NCI-H2196 treated with DMSO at 0.1 percent for 48 hours (cell line): Measurements from ENCODE around the gene TIE1.

ENCODE experiments used
- DNase-seq: peaks from one replicate; lab custom pipeline; 2025; ENCODE audit not compliant: unreplicated experiment; lab: John Stamatoyannopoulos, UW

The TIE1 gene

GRCh38 chr1:43292679-43293078 lies 8.1 kb upstream of the TIE1 start:
- no peak for DNase-seq

DNA sequence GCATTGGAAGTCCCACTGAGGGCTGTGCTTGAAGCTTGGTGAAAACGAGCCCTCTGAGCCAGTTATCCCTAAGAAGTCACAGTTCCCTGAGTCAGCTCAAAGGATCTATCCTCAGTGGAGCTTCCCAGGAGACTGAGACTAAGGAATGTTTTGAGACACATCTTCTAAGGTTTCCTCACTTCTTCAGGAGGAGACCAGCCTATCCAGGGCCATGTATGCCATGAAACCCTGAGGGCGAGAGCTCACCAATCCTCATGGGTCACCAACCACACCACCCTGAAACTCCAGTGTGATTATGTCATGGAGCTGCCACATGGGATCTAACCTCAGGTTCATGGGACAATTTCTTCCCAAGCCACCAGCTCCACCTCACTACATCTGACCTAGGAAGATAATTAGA lies 7.6 kb upstream of the TIE1 start:
- no peak for DNase-seq

GRCh38 chr1:43293896-43294760 lies 6.7 kb upstream of the TIE1 start:
- DNase-seq, result no peak

DNA sequence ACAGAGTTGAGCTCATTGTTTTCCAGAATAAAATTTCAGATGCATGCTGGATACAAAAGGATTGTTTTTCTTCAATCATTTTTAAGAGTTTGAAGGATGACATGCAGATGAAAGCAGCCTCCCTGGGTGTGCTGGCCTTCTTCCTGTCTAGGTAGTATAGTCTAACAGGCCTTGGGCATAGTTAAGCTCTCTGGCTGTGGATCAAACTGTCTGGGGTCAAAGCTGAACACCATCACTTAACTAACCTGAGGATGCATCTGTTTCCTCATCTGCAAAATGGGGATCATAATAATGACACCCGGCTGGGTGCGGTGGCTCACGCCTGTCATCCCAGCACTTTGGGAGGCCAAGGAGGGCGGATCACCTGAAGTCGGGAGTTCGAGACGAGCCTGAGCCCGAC lies 6.0 kb upstream of the TIE1 start:
- DNase-seq, result no peak

DNA sequence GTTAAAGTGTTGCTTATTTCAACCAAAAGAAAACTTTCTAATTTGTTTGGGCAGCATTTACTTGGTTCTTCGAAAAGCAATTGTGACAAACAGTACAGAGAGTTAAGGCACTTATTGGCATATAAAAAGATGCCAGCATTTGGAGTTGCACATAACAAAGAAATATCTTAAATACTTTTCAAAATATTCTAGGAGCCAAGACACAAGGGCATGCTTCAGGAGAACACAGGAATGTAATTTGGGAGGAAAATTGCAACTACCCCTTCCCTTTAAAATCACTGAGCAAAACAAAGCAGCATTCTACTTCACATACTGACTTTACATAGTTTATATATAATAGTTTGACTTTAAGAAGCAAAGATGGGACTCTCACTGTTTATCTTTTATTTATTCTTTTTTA lies 4.6 kb upstream of the TIE1 start:
- DNase-seq, result no peak

DNA sequence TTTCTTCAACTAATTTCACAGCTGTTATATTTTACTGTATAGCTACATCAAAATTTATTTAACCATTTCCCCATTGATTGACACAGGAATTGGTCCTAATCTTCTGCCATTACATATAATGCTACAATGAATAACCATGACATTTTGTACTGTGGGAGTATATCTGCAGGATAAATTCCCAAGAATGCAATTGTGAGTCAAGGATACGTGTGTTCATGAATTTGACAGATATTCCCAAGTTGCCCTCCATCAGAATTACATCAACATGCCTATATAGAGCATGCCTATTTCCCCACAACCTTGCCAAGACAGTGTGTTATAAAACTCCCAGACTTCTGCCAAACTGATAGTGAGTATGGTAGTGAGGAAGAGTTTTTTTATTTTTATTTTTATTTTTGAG lies 2.7 kb upstream of the TIE1 start:
- DNase-seq, result no peak

GRCh38 chr1:43299101-43299500 lies 1.7 kb upstream of the TIE1 start:
- DNase-seq, result no peak

DNA sequence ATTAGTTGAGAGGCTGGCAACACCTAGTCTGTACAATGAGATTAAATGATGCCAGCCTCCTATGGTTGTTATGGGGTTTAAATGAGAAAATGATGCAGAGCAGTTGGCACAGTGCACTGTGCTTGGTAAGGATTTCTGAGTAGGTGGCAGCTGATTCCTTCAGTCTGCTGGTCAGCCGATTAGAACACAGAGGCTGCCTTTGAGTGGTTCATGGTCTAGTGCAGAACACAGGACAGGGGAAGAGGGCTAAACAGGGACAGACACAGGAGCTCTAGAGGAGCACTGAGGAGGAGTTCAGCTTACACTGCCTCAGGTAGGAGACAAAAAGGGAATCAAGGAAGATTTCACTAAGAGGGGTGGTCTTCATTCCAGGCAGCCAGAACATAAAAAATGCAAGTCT lies 1.4 kb downstream of the TIE1 start:
- DNase-seq, result no peak

DNA sequence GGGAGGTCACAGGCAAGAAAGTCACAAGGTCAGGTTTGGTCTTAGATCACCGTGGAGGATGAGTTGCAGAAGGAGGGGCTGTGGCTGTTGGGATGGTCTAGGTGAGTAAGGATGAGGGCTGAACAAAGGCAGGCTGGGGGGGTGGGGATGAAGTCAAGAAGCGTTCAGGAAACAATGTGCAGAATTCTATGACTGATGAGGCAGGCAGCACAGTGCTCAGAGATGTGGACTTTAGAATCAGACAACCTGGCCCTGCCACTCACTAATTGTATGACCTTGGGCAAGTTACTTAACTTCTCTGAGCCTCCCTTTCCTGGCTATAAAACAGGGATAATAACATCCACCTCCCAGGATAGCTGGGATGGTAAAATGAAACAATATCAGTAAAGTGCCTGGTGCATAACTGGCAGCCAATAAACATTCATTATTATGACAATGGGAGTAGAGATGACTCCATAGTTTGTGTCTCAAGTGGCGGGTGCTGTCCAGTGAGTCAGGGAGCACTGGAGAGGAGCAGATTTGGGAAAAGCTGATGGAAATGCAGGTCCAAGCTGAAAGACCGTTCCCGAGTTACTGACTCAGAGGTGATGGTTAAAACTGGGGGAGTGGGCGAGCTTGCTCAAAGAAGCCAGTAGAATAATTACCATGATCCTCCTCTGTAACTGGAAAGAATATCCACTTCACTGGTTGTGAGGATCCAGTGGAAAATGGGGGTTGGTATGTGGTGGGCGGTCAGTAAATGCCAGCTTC lies 2.1 kb downstream of the TIE1 start:
- DNase-seq, result no peak

DNA sequence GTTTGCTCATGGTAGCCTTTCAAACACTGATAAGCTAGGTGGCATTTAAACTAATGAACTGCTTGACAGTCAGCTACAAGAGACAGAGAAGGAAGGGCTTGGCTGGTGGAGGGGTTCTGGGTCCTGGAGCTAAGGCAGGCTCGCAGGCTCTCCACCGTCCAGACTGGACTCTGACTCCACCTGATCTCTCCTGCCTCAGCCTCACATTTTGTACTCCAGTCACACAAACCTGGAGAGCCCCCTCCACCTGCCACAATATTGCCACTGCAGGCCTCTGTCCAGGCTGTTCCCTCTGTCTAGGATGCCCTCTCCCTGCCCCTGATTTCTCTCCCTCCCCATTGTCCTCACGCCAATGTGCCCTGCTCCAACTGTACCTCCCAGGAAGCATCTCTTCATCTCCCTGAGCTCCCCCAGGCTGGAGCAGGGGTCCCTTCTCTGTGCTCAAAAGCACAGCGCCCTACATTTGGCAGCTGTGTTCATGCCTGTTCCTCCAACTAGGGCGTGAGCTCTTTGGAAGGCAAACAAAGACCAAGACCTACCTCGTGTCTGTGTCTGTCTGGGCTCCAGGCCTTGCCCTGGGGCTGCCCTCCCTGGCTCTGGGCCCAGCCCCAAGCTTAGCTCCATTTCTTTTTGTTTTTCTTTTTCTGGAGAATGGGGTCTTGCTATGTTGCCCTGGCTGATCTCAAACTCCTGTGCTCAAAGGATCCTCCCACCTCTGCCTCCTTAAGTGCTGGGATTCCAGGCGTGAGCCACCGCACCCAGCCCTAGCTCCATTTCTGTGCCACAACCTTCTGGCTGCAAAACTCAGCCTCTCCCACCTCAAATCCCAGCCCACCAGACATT lies 2.9 kb downstream of the TIE1 start:
- no peak for DNase-seq

DNA sequence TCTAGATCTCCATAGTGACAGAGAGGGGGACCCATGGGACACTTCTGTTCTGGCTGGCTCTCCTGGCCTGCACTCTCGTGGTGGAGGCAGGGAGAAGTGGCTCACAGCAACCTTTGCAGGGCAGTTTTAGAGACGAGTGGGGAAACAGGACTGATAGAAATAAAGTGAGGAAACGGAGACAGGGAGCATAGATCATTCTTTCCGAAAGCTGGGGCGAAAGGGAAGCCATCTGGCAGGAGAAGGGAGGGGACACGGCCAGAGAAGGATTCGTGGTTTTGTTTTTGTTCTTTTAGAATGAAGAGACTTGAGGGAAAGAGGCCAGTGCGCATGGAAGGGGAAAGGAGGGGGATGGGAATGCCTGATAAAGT lies 3.5 kb downstream of the TIE1 start:
- DNase-seq, result no peak

DNA sequence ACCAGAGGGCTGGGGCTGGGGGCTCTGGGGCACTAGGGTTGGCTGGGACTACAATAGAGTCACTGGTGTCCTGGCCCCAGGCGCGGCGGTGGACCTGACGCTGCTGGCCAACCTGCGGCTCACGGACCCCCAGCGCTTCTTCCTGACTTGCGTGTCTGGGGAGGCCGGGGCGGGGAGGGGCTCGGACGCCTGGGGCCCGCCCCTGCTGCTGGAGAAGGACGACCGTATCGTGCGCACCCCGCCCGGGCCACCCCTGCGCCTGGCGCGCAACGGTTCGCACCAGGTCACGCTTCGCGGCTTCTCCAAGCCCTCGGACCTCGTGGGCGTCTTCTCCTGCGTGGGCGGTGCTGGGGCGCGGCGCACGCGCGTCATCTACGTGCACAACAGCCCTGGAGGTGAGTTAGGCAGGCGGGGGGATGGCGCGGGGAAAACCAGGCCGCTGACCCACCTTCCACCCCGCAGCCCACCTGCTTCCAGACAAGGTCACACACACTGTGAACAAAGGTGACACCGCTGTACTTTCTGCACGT lies 4.1 kb downstream of the TIE1 start:
- DNase-seq, result no peak

GRCh38 chr1:43305461-43305860 lies 4.7 kb downstream of the TIE1 start:
- DNase-seq, result no peak

- DNase-seq, result no peak
Observed at GRCh38 chr1:43305926-43306687, 5.3 kb downstream of the TIE1 start.

- no peak for DNase-seq
Observed at GRCh38 chr1:43306688-43307457, 6.1 kb downstream of the TIE1 start.

DNA sequence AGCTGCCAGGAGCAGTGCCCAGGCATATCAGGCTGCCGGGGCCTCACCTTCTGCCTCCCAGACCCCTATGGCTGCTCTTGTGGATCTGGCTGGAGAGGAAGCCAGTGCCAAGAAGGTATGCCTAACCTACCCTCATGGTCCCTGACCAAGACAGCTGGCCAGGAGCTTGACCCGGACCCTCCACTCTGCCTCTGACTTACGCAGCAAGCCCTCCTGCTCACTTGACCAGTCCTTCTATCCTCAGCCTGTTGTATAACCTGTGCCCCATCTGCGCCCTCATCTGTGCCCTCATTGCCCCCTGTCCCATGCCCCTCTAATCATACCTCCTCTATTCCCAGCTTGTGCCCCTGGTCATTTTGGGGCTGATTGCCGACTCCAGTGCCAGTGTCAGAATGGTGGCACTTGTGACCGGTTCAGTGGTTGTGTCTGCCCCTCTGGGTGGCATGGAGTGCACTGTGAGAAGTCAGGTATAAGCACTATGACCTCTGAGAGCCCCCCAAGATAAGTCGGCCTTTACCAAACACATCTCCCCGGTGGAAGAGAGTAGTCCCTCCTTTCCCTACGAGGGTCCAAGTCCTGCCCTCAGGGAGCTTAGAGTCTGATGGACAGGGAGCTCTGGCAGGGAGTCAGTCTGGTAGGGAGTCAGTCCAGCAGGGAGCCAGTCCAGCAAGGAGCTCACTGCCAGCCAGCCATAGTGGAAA lies 6.8 kb downstream of the TIE1 start:
- no peak for DNase-seq

GRCh38 chr1:43308635-43309404 lies 8.0 kb downstream of the TIE1 start:
- no peak for DNase-seq

DNA sequence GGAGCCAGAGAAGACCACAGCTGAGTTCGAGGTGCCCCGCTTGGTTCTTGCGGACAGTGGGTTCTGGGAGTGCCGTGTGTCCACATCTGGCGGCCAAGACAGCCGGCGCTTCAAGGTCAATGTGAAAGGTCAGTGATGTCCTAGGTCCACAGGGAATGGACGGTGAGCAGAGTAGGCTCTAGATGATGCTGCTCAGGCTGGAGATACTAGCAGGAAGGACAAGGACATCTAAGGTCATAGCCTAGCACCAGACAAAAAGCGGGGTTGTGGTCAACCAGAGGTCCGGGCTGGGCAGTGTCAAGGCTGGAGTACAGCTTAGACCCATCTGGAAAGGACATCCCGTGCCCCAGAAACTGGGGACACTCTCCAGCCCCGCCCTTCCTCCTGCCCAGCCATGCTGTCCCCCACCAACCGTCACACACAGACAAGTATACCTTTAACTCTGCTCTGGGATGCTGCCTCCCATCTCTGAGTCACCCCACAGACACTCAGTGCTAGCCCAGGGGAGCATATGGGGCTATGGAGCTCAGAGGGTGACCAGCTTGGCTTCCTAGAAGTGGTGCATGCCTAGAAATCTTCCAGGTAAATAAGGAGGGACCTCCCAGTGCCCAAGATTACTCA lies 8.7 kb downstream of the TIE1 start:
- DNase-seq, result no peak
